ENCODE data around the gene SNRPA. TPM values are rescaled to one million over a fixed set of nuclear protein-coding genes. Genes with fewer than 3 reads are reported as not detected.

The SNRPA gene
- total RNA-seq, 2 donors from 2014 or later, result 95.5 to 191 TPM

- no peak overlapping the region for H3K27ac Mint-ChIP-seq
- peaks cover 4 to 5% of the 10 kb centered on the region in 2 donors for H3K4me1 Mint-ChIP-seq (ENCODE audit: low read depth in 2 of 2)
- DNase-seq (ENCODE audit: low spot score) (no peak), ATAC-seq (peak; percentile 39 to 66)
- no peak overlapping the region for H3K4me3 Mint-ChIP-seq
- H3K9me3 Mint-ChIP-seq, result no peaks in the 10 kb centered on the region
- H3K36me3 Mint-ChIP-seq, result no peaks in the 10 kb centered on the region
- H3K27me3 Mint-ChIP-seq, result no peaks in the 10 kb centered on the region
Measured at GRCh38 chr19:40744554-40745401, 6.2 kb upstream of the SNRPA start.

DNA sequence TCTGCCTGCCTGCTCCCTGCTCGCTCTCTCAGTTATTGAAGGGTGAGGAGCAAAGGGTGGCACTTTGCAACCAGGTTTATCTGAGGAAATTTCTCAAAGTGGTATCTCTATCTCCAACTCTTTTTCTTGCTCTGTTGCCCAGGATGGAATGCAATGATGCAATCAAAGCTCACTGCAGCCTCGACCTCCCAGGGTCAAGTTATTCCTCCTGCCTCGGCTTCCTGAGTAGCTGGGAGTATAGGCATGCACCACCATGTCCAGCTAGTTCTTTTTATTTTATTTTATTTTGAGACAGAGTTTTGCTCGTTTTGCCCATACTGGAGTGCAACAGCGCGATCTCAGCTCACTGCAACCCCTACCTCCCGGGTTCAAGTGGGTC lies 5.6 kb upstream of the SNRPA start:
- DNase-seq (ENCODE audit: low spot score) (no peak), ATAC-seq (no peak)
- Mint-ChIP-seq H3K27ac (no peak overlapping the region), H3K4me1 (ENCODE audit: low read depth in 2 of 2) (peaks cover 10 to 11% of the 10 kb centered on the region in 2 donors), H3K9me3 (no peaks in the 10 kb centered on the region), H3K36me3 (no peaks in the 10 kb centered on the region), H3K4me3 (no peak overlapping the region), H3K27me3 (no peaks in the 10 kb centered on the region)

DNA sequence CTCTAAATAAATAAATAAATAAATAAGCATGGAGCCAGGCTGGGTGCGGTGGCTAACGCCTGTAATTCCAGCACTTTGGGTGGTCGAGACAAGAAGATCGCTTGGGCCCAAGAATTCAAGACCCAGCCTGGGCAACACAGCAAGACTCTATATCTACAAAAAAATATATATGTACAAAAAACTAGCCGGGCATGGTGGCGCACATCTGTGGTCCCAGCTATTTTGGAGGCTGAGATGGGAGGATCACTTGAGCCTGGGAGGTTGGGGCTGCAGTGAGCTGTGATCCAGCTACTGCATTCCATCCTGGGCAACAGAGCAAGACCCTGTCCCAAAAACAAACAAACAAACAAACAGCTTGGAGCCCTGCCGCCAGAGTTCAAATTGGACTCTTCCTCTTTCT lies 3.5 kb upstream of the SNRPA start:
- DNase-seq (ENCODE audit: low spot score) (no peak), ATAC-seq (no peak)
- no peaks in the 10 kb centered on the region for H3K9me3 Mint-ChIP-seq
- peaks cover 14 to 25% of the 10 kb centered on the region in 2 donors for H3K4me1 Mint-ChIP-seq (ENCODE audit: low read depth in 2 of 2)
- H3K27me3 Mint-ChIP-seq, result no peaks in the 10 kb centered on the region
- no peak overlapping the region for H3K4me3 Mint-ChIP-seq
- peaks cover 11% of the 10 kb centered on the region for H3K36me3 Mint-ChIP-seq
- H3K27ac Mint-ChIP-seq, result peak overlapping the region in 1 of 2 donors; percentile 29

DNA sequence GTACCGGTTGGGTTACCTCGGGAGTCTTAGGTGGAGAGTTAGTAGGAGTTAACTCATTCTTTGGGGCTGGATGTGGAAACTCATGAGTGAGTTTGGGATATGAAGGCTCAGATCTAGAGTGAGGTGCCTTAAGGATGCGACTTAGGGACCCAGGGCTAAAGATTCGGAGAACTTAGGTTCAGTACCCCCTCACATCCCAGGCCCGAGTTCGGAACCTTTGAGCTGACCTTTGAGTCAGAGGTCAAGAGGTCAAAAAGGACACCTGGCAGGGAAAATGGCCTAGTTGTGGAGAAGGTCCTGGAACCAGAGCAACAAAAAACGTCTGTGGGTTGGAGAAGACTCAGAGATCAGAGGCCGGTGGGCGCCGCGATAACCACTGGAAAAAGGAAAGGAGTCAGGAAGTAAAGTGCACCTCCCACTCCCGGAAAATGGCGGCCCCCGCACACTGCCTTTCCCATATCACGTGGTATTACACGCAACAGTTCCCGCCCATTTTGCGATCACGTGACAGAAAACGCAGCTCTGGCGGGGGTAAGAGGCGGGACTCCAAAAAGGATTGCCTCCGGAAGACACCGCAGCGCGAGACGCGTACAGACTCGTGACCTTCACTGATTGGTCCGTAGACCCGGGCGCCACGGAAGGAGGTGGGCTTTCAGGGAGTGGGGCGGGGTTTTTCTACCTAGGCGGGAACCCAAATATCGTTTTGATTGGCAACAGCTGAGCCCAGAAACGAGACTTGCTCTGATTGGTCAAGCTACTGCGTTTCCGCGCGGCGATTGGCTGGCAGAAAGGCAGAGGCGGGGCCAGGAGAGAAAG lies 737 bp upstream of the SNRPA start, which contains the start of gene ACTMAP:
Gene ACTMAP (minus strand): TSS at position 420 of the 816 bp plus-strand sequence. CDS start 674 bp downstream, outside the sequence.
- Mint-ChIP-seq H3K4me3 (peak within 1 kb of the TSS; percentile 96), H3K36me3 (peaks cover 15% of the 10 kb centered on the region), H3K9me3 (no peaks in the 10 kb centered on the region), H3K27me3 (no peaks in the 10 kb centered on the region), H3K4me1 (ENCODE audit: low read depth in 2 of 2) (peaks cover 29 to 41% of the 10 kb centered on the region in 2 donors), H3K27ac (peak within 1 kb of the TSS; percentile 91 to 92)
- peak; percentile 94 to 96 for ATAC-seq
- peak; percentile 100 for DNase-seq (ENCODE audit: low spot score)

DNA sequence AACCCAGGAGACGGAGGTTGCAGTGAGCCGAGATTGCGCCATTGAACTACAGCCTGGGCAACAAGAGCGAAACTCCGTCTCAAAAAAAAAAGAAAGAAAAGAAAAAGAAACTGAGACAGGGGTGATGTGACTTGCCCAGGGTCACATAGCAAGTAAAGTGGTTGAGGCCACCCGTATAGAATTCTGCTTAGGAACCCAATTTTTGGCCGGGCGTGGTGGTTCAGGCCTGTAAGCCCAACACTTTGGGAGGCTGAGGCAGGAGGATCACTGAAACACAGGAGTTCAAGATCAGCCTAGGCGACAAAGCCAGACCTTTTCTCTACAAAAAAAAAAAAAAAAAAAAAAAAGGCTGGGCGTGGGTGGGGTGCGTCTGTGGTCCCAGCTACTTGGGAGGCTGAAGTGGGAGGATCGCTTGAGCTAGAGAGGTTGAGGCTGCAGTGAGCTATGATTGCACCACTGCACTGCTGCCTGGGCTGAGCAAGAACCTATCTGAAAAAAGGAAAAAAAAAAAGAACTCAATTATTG lies 1.3 kb downstream of the SNRPA start:
- peaks cover 47 to 58% of the 10 kb centered on the region in 2 donors for H3K4me1 Mint-ChIP-seq (ENCODE audit: low read depth in 2 of 2)
- DNase-seq (ENCODE audit: low spot score) (no peak), ATAC-seq (no peak)
- H3K36me3 Mint-ChIP-seq, result peaks cover 25% of the 10 kb centered on the region
- no peaks in the 10 kb centered on the region for H3K27me3 Mint-ChIP-seq
- no peaks in the 10 kb centered on the region for H3K9me3 Mint-ChIP-seq
- peak overlapping the region; percentile 96 for H3K4me3 Mint-ChIP-seq
- peak overlapping the region; percentile 91 to 92 for H3K27ac Mint-ChIP-seq

DNA sequence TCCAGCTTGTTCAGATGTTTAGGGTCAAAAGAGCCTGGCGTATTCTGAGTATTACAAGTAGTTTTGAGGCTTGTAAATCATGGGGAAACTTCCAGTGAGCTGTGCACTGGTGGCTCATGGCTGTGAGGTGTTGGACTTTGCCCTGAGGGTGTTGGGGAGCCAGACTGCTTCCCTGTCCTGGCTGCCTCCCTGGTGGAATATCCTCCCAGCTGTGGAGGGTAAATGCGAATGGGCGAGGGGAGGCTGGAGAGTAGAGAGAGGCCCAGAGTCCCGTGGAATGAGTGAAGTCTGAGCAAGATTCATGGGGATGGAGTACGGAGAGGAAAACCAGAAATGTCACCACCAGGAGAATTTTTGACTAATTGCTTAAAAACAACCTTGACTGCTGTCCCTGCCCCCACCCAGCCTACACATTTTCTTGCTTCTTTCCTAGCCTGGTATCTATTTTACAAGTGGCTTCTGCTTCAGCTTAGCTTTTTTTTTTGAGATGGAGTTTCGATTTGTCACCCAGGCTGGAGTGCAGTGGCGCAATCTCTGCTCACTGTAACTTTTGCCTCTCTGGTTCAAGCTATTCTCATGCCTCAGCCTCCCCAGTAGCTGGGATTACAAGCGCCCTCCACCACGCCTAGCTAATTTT lies 3.7 kb downstream of the SNRPA start:
- H3K27ac Mint-ChIP-seq, result peak overlapping the region; percentile 83 to 90
- H3K27me3 Mint-ChIP-seq, result no peaks in the 10 kb centered on the region
- no peaks in the 10 kb centered on the region for H3K9me3 Mint-ChIP-seq
- H3K4me3 Mint-ChIP-seq, result peak overlapping the region; percentile 84
- H3K36me3 Mint-ChIP-seq, result peaks cover 35% of the 10 kb centered on the region
- DNase-seq (ENCODE audit: low spot score), result peak; percentile 77
- H3K4me1 Mint-ChIP-seq (ENCODE audit: low read depth in 2 of 2), result peaks cover 52 to 58% of the 10 kb centered on the region in 2 donors
- no peak for ATAC-seq

- Mint-ChIP-seq H3K36me3 (peaks cover 40% of the 10 kb centered on the region), H3K4me1 (ENCODE audit: low read depth in 2 of 2) (peaks cover 49 to 55% of the 10 kb centered on the region in 2 donors), H3K9me3 (no peaks in the 10 kb centered on the region), H3K27me3 (no peaks in the 10 kb centered on the region), H3K27ac (peak overlapping the region; percentile 83 to 90), H3K4me3 (peak overlapping the region; percentile 84)
- DNase-seq (ENCODE audit: low spot score) (no peak), ATAC-seq (no peak)
Measured at GRCh38 chr19:40755248-40755624, 4.2 kb downstream of the SNRPA start.

- ATAC-seq, result no peak
Measured at GRCh38 chr19:40755791-40756190, 4.8 kb downstream of the SNRPA start.

DNA sequence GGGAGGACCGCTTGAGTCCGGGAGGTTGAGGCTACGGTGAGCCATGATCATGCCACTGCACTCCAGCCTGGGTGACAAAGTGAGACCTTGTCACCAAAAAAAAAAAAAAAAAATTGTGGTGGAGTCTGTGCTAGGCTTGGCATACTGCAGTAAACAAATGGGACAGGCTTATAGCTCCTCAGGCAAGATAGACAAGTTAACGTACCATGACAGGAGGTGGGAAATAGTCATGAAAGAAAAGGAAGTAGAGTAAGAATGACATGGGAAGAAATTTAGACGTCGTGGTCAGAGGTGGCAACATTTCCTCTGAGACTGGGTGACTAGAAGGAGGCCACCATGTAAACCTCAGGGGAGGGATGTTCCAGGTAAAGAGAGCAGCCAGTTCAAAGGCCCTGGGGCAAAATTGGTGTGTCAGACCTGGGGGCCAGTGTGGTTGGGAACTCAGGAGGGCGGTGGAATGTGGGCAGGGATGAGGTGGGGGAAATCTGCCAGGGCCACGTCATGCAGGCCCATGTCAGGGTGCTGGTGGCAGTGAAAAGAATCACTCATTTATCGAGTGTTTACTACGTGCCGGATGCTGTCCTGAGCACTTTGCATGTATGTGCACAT lies 5.6 kb downstream of the SNRPA start:
- H3K27ac Mint-ChIP-seq, result peak overlapping the region; percentile 83 to 90
- no peaks in the 10 kb centered on the region for H3K9me3 Mint-ChIP-seq
- ATAC-seq (peak; percentile 60 to 63), DNase-seq (ENCODE audit: low spot score) (no peak)
- H3K27me3 Mint-ChIP-seq, result no peaks in the 10 kb centered on the region
- H3K4me3 Mint-ChIP-seq, result peak overlapping the region; percentile 84
- H3K4me1 Mint-ChIP-seq (ENCODE audit: low read depth in 2 of 2), result peaks cover 46 to 50% of the 10 kb centered on the region in 2 donors
- peaks cover 44% of the 10 kb centered on the region for H3K36me3 Mint-ChIP-seq

More at GRCh38 chr19:40755791-40756190, 4.8 kb downstream of the SNRPA start:
- no peak for DNase-seq (ENCODE audit: low spot score)
- H3K27ac Mint-ChIP-seq, result peak overlapping the region; percentile 83 to 90
- no peaks in the 10 kb centered on the region for H3K27me3 Mint-ChIP-seq
- H3K4me3 Mint-ChIP-seq, result peak overlapping the region; percentile 84
- no peaks in the 10 kb centered on the region for H3K9me3 Mint-ChIP-seq
- H3K36me3 Mint-ChIP-seq, result peaks cover 46% of the 10 kb centered on the region
- H3K4me1 Mint-ChIP-seq (ENCODE audit: low read depth in 2 of 2), result peaks cover 52 to 53% of the 10 kb centered on the region in 2 donors

GRCh38 chr19:40758491-40758890 lies 7.5 kb downstream of the SNRPA start:
- peaks cover 49% of the 10 kb centered on the region for H3K36me3 Mint-ChIP-seq

GRCh38 chr19:40759352-40759751 lies 8.3 kb downstream of the SNRPA start:
- no peak for ATAC-seq
- Mint-ChIP-seq H3K4me1 (ENCODE audit: low read depth in 2 of 2) (peaks cover 58 to 65% of the 10 kb centered on the region in 2 donors), H3K9me3 (no peaks in the 10 kb centered on the region), H3K27me3 (no peaks in the 10 kb centered on the region), H3K27ac (no peak overlapping the region), H3K4me3 (no peak overlapping the region), H3K36me3 (peaks cover 58% of the 10 kb centered on the region)
- DNase-seq (ENCODE audit: low spot score), result no peak

More at GRCh38 chr19:40758491-40758890, 7.5 kb downstream of the SNRPA start:
- DNase-seq (ENCODE audit: low spot score) (no peak), ATAC-seq (no peak)
- Mint-ChIP-seq H3K4me1 (ENCODE audit: low read depth in 2 of 2) (peaks cover 53 to 59% of the 10 kb centered on the region in 2 donors), H3K27ac (peak overlapping the region; percentile 35 to 53), H3K4me3 (peak overlapping the region; percentile 4), H3K27me3 (no peaks in the 10 kb centered on the region), H3K9me3 (no peaks in the 10 kb centered on the region)

GRCh38 chr19:40762754-40763470 lies 11.9 kb downstream of the SNRPA start:
- ATAC-seq (no peak), DNase-seq (ENCODE audit: low spot score) (no peak)
- Mint-ChIP-seq H3K9me3 (no peaks in the 10 kb centered on the region), H3K27ac (peak overlapping the region; percentile 12 to 65), H3K27me3 (no peaks in the 10 kb centered on the region), H3K4me1 (ENCODE audit: low read depth in 2 of 2) (peaks cover 40 to 46% of the 10 kb centered on the region in 2 donors), H3K36me3 (peaks cover 55% of the 10 kb centered on the region), H3K4me3 (peak overlapping the region; percentile 38)
